Measurements from ENCODE around the gene TFR2.

The TFR2 gene

DNA sequence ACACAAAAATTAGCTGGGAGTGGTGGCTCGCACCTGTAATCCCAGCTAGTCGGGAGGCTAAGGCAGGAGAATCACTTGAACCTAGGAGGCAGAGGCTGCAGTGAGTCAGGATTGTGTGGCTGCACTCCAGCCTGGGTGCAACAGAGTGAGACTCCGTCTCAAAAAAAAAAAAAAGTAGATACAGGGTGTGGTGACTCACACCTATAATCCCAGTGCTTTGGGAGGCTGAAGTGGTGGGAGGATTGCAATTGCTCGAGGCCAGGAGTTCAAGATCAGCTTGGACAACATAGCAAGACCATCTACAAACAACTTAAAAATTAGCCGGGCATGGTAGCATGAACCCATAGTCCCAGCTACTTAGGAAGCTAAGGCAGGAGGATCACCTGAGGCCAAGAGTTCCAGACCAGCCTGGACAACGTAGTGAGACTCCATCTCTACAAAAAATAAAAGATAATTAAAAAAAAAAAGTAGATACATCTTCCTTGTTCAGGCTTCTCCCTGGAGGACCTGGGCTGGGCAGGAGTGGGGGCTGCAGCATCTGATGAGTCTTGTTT lies 27.0 kb downstream of the TFR2 start:
- DNase-seq (ENCODE audit: low read depth, low spot score) = no peak
- Histone ChIP-seq H3K9me3 (ENCODE audit: insufficient read depth, low read length) (no peaks in the 10 kb centered on the region), H3K9ac (ENCODE audit: insufficient read length, low read depth) (no peak overlapping the region), H3K36me3 (ENCODE audit: insufficient read depth, insufficient read length, low read length) (no peaks in the 10 kb centered on the region), H3K4me1 (ENCODE audit: insufficient read depth, insufficient read length) (no peaks in the 10 kb centered on the region), H3K27me3 (ENCODE audit: insufficient read depth, insufficient read length) (no peaks in the 10 kb centered on the region), H3K4me3 (ENCODE audit: insufficient read length, low read depth) (no peak overlapping the region)
- TF ChIP-seq YY1 (IDR thresholded peaks at IDR 0.05; ENCODE audit: insufficient read depth, insufficient read length) (no peak), SUZ12 (IDR thresholded peaks at IDR 0.05; ENCODE audit: extremely low read depth, insufficient read depth, insufficient read length) (no peak), ZNF274 (IDR thresholded peaks at IDR 0.05; ENCODE audit: low read depth, low read length) (no peak)

DNA sequence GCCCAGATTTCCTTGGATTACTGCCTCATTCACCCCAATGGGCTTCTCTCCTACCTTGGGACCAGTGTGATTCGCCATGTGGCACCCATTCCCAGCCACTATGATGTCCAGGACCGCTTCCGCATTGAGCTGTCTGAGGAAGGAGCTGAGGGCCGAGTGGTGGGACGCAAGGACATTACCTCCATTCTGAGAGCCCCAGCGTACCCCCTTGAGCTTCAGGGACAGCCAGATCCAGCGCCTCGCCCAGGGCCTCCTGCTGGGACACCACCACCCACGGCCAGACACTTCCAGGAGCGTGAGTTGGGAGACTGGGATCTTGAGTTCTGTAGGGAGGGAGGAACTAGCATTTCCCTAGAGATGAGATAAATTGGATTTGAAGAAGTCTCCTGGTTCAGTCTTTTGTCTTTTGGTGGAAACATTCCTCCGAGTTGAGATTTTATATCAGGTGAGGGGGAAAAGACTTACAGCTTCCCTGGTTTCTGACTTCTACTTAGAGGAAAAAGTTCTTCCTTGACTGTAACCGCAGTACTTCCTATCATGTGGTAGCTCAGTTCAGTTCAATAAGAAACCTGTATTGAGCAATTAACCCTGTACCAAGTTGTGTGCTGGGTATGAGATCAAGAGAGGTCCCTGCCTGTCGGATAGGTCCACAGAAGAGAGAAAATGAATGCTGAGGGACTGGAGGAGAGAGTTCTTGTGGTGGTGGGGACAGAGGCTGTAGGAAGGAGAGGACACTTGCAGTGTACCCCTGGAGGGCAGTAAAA lies 27.8 kb downstream of the TFR2 start:
- Histone ChIP-seq H3K36me3 (ENCODE audit: insufficient read depth, insufficient read length, low read length) (no peaks in the 10 kb centered on the region), H3K4me3 (ENCODE audit: insufficient read length, low read depth) (no peak overlapping the region), H3K4me1 (ENCODE audit: insufficient read depth, insufficient read length) (no peaks in the 10 kb centered on the region), H3K9me3 (ENCODE audit: insufficient read depth, low read length) (no peaks in the 10 kb centered on the region), H3K27me3 (ENCODE audit: insufficient read depth, insufficient read length) (no peaks in the 10 kb centered on the region), H3K9ac (ENCODE audit: insufficient read length, low read depth) (no peak overlapping the region)
- TF ChIP-seq SUZ12 (IDR thresholded peaks at IDR 0.05; ENCODE audit: extremely low read depth, insufficient read depth, insufficient read length) = no peak
- TF ChIP-seq YY1 (IDR thresholded peaks at IDR 0.05; ENCODE audit: insufficient read depth, insufficient read length) = no peak
- TF ChIP-seq ZNF274 (IDR thresholded peaks at IDR 0.05; ENCODE audit: low read depth, low read length) = no peak
- DNase-seq (ENCODE audit: low read depth, low spot score) = no peak

DNA sequence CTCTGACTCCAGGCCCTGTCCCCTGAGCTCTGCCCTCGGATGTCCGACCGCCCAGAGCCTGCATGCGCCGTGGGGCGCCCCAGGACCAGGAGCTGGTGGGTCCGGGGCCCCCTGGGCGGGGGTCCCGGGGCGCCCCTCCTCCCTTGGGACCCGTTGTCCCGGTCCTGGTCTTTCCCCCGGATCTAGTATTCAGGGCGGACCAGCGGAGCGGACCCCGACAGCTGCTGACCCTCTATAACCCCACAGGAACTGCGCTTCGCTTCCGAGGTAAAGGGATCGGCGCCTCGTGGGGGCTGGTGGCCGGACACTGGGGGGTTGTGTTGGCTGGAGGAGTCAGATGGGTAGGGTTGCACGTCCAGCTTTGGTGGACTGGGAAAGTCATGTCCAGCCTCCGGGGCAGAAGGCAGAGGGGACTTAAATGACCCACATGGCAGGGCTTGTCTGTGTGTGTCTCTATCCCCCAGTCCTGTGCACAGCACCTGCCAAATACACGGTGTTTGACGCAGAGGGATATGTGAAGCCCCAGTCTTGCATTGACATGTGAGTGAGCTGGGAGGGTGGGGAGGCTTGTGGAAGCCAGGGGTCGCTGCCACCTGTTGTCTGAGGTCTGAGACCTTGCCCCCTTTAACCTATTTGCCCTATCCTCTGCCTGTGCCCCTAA lies 28.5 kb downstream of the TFR2 start:
- Histone ChIP-seq H3K4me1 (ENCODE audit: insufficient read depth, insufficient read length) (no peaks in the 10 kb centered on the region), H3K36me3 (ENCODE audit: insufficient read depth, insufficient read length, low read length) (peaks cover 2% of the 10 kb centered on the region), H3K4me3 (ENCODE audit: insufficient read length, low read depth) (peak overlapping the region; percentile 71), H3K9ac (ENCODE audit: insufficient read length, low read depth) (peak overlapping the region; percentile 71), H3K9me3 (ENCODE audit: insufficient read depth, low read length) (no peaks in the 10 kb centered on the region), H3K27me3 (ENCODE audit: insufficient read depth, insufficient read length) (no peaks in the 10 kb centered on the region)
- TF ChIP-seq YY1 (IDR thresholded peaks at IDR 0.05; ENCODE audit: insufficient read depth, insufficient read length) = no peak
- TF ChIP-seq SUZ12 (IDR thresholded peaks at IDR 0.05; ENCODE audit: extremely low read depth, insufficient read depth, insufficient read length) = no peak
- TF ChIP-seq ZNF274 (IDR thresholded peaks at IDR 0.05; ENCODE audit: low read depth, low read length) = no peak
- DNase-seq (ENCODE audit: low read depth, low spot score) = no peak

DNA sequence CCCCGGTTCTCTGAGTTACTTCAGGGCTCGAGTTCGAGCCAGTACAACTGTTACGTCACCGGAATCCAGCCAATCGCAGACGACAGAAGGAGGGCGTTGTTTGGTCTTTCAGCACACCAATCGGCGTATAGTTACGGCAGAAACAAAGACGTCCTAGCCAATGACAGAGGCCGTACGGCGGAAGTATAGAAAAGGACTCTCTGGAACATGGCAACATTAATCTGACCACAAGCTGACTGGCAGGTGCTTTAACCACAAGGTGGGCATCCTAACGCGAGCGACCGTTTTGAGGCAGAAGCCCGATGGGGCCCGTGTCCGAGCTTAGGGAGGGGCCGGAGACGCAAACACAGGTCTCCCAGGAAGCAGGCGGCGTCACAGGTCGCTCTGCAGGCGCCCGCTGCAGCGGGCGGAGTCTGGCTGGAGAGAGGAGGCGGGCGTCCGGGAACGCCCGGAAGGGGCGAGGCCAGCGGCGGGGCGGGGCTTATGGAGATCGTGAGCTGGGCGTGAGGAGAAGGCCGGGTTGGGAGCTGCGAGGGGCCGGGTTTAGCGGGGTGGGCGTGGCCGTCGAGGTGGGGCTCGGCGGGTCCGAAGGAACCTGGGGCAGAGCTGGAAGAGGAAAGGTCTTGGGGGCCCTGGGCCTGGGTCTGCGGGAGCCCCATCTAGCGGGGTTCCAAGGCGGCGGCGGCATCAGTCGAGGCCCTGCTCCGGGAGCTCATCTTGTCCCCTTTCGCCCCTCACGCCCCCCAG lies 29.2 kb downstream of the TFR2 start, which contains the start of gene MOSPD3:
Gene MOSPD3, plus strand, starts transcription at position 558 of the 747 bp plus-strand sequence. CDS start 252 bp downstream, outside the sequence.
- TF ChIP-seq SUZ12 (IDR thresholded peaks at IDR 0.05; ENCODE audit: extremely low read depth, insufficient read depth, insufficient read length) (no peak), ZNF274 (IDR thresholded peaks at IDR 0.05; ENCODE audit: low read depth, low read length) (no peak), YY1 (IDR thresholded peaks at IDR 0.05; ENCODE audit: insufficient read depth, insufficient read length) (no peak)
- H3K9me3 ChIP-seq (ENCODE audit: insufficient read depth, low read length) = no peaks in the 10 kb centered on the region
- H3K9ac ChIP-seq (ENCODE audit: insufficient read length, low read depth) = peak within 1 kb of the TSS; percentile 71
- H3K36me3 ChIP-seq (ENCODE audit: insufficient read depth, insufficient read length, low read length) = peaks cover 9% of the 10 kb centered on the region
- peak within 1 kb of the TSS; percentile 71 for H3K4me3 ChIP-seq (ENCODE audit: insufficient read length, low read depth)
- no peaks in the 10 kb centered on the region for H3K27me3 ChIP-seq (ENCODE audit: insufficient read depth, insufficient read length)
- H3K4me1 ChIP-seq (ENCODE audit: insufficient read depth, insufficient read length) = no peaks in the 10 kb centered on the region
- peak; percentile 99 for DNase-seq (ENCODE audit: low read depth, low spot score)

DNA sequence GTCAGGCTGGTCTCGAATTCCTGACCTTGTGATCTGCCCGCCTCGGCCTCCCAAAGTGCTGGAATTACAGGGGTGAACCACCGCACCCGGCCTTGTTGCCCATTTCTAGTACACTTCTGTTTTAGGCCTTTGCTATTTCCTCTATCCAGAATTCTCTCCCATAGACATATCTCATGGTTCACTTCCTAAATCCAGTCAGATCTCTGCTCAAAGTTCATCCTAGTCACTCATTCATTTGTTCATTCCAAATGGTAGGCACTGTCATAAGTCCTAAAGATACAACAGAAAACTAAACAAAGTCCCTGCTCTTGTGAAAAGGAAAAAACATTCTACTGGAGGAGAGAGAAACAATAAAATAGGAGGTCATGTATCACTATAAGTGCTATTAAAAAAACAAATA lies 31.4 kb downstream of the TFR2 start:
- peaks cover 6% of the 10 kb centered on the region for H3K27me3 ChIP-seq (ENCODE audit: insufficient read depth, insufficient read length)
- DNase-seq (ENCODE audit: low read depth, low spot score) = no peak
- TF ChIP-seq ZNF274 (IDR thresholded peaks at IDR 0.05; ENCODE audit: low read depth, low read length) (no peak), SUZ12 (IDR thresholded peaks at IDR 0.05; ENCODE audit: extremely low read depth, insufficient read depth, insufficient read length) (no peak), YY1 (IDR thresholded peaks at IDR 0.05; ENCODE audit: insufficient read depth, insufficient read length) (no peak)
- no peak overlapping the region for H3K9ac ChIP-seq (ENCODE audit: insufficient read length, low read depth)
- H3K36me3 ChIP-seq (ENCODE audit: insufficient read depth, insufficient read length, low read length) = peaks cover 17% of the 10 kb centered on the region
- no peak overlapping the region for H3K4me3 ChIP-seq (ENCODE audit: insufficient read length, low read depth)
- H3K9me3 ChIP-seq (ENCODE audit: insufficient read depth, low read length) = no peaks in the 10 kb centered on the region
- peaks cover 2% of the 10 kb centered on the region for H3K4me1 ChIP-seq (ENCODE audit: insufficient read depth, insufficient read length)

DNA sequence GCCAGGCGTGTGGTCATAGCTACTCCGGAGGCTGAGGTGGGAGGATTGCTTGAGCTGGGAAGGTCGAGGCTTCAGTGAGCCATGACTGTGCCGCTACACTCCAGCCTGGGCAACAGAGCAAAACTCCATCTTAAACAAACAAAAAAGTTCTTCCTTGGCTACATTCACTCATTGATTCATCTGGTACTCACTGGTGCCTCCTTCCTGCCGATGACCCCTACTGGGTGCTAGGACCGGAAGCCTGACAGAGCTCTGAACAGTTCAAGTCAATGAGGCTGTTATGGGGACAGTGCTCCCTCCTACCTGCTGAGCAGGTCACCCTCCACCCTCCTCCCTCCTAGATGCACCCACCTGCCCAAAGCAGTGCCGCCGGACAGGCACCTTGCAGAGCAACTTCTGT lies 34.2 kb downstream of the TFR2 start:
- H3K4me1 ChIP-seq (ENCODE audit: insufficient read depth, insufficient read length) = peaks cover 2% of the 10 kb centered on the region
- no peak overlapping the region for H3K9ac ChIP-seq (ENCODE audit: insufficient read length, low read depth)
- TF ChIP-seq ZNF274 (IDR thresholded peaks at IDR 0.05; ENCODE audit: low read depth, low read length) (no peak), YY1 (IDR thresholded peaks at IDR 0.05; ENCODE audit: insufficient read depth, insufficient read length) (no peak), SUZ12 (IDR thresholded peaks at IDR 0.05; ENCODE audit: extremely low read depth, insufficient read depth, insufficient read length) (no peak)
- H3K9me3 ChIP-seq (ENCODE audit: insufficient read depth, low read length) = no peaks in the 10 kb centered on the region
- peaks cover 6% of the 10 kb centered on the region for H3K27me3 ChIP-seq (ENCODE audit: insufficient read depth, insufficient read length)
- no peak for DNase-seq (ENCODE audit: low read depth, low spot score)
- peaks cover 17% of the 10 kb centered on the region for H3K36me3 ChIP-seq (ENCODE audit: insufficient read depth, insufficient read length, low read length)
- H3K4me3 ChIP-seq (ENCODE audit: insufficient read length, low read depth) = no peak overlapping the region
